ENCODE data around the gene LIN52. TPM values are rescaled to one million over a fixed set of nuclear protein-coding genes. Genes with fewer than 3 reads are reported as not detected.

Gene LIN52
- total RNA-seq, 6 experiments from 2014 or later: 9.8 to 12.1 (median 10.1) TPM

GRCh38 chr14:74213907-74214803 is 129.4 kb downstream of the LIN52 start:
- Mint-ChIP-seq H3K4me1 (ENCODE audit: low read depth) (no peaks in the 10 kb centered on the region), H3K9me3 (no peaks in the 10 kb centered on the region), H3K4me3 (no peak overlapping the region), H3K27ac (no peak overlapping the region), H3K36me3 (ENCODE audit: low read depth) (no peaks in the 10 kb centered on the region), H3K27me3 (ENCODE audit: insufficient read depth) (peaks cover 20% of the 10 kb centered on the region)
- DNase-seq: no peak
- no peak for TF ChIP-seq CTCF (IDR thresholded peaks at IDR 0.05)

DNA sequence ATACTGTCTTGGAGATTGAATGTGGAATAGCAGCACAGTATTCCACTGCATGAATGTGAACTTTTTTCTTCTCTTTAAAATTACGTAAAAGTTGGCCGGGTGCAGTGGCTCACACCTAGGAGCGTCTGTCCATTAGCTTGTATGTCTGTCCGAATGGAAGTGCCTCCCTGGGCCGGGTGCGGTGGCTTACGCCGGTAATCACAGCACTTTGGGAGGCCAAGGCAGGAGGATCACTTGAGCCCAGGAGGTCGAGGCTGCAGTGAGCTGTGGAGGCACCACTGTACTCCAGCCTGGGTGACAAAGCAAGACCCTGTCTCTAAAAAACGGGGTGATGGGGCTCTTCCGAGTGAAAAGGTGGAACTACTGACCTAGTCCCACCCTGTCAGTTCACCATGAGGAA is 131.9 kb downstream of the LIN52 start:
- no peak for DNase-seq
- Mint-ChIP-seq H3K27me3 (ENCODE audit: insufficient read depth) (peaks cover 33% of the 10 kb centered on the region), H3K4me3 (no peak overlapping the region), H3K27ac (no peak overlapping the region), H3K36me3 (ENCODE audit: low read depth) (no peaks in the 10 kb centered on the region), H3K9me3 (no peaks in the 10 kb centered on the region), H3K4me1 (ENCODE audit: low read depth) (no peaks in the 10 kb centered on the region)
- no peak for TF ChIP-seq CTCF (IDR thresholded peaks at IDR 0.05)

GRCh38 chr14:74217672-74218448 is 133.1 kb downstream of the LIN52 start:
- H3K9me3 Mint-ChIP-seq: no peaks in the 10 kb centered on the region
- no peak overlapping the region for H3K27ac Mint-ChIP-seq
- H3K4me1 Mint-ChIP-seq (ENCODE audit: low read depth): no peaks in the 10 kb centered on the region
- peaks cover 31% of the 10 kb centered on the region for H3K27me3 Mint-ChIP-seq (ENCODE audit: insufficient read depth)
- H3K4me3 Mint-ChIP-seq: no peak overlapping the region
- peak; percentile 93 for TF ChIP-seq CTCF (IDR thresholded peaks at IDR 0.05)
- no peaks in the 10 kb centered on the region for H3K36me3 Mint-ChIP-seq (ENCODE audit: low read depth)
- DNase-seq: peak; percentile 33

GRCh38 chr14:74218462-74218861 is 133.7 kb downstream of the LIN52 start:
- H3K9me3 Mint-ChIP-seq: no peaks in the 10 kb centered on the region

More at GRCh38 chr14:74218462-74218861, 133.7 kb downstream of the LIN52 start:
- Mint-ChIP-seq H3K36me3 (ENCODE audit: low read depth) (no peaks in the 10 kb centered on the region), H3K4me3 (no peak overlapping the region), H3K27ac (no peak overlapping the region), H3K27me3 (ENCODE audit: insufficient read depth) (peaks cover 33% of the 10 kb centered on the region), H3K4me1 (ENCODE audit: low read depth) (no peaks in the 10 kb centered on the region)
- no peak for DNase-seq
- no peak for TF ChIP-seq CTCF (IDR thresholded peaks at IDR 0.05)

Data from HFFc6 (cell line).